CD4-positive, alpha-beta T cell (primary cell): ENCODE measurements around the gene AHCYL1. TPM values are rescaled to one million over a fixed set of nuclear protein-coding genes. Genes with fewer than 3 reads are reported as not detected.

ENCODE experiments used
- ATAC-seq: fragments of 200-7000 bp; cut with Tn5 transposase; one replicate; pipeline ENCODE4 v1.10.0; 2022; ENCODE audit warnings: mild to moderate bottlenecking; ENCODE audit not compliant: poor library complexity
- CTCF ChIA-PET: fragments of 350-600 bp; sonication (Branson Sonifier 250); formaldehyde crosslinking; loops from one replicate; lab custom pipeline; 2021; ENCODE audit warnings: antibody characterized with exemption, inconsistent platforms; lab: Charles Lee
- POLR2A ChIA-PET: fragments of 350-600 bp; sonication (Branson Sonifier 250); formaldehyde crosslinking; loops from one replicate; lab custom pipeline; 2021; ENCODE audit warnings: antibody characterized with exemption, inconsistent platforms; lab: Charles Lee
- DNase-seq, 14 experiments: peaks; one replicate each; pipeline ENCODE4 v3.0.0-alpha.2; 2013 to 2020; ENCODE audit warnings: mixed read lengths in 2 of 14
- H3K27ac ChIP-seq, 2 donors: one replicate each; pipeline versions ENCODE4 v1.5.1 to v1.7.0; 2013; ENCODE audit warnings: low read length in 2 of 2, low read depth in 1 of 2, mild to moderate bottlenecking in 1 of 2
- H3K27me3 ChIP-seq, 2 experiments: 1 replicate in 1 of 2; 2 replicates in 1 of 2; pipeline versions ENCODE4 v1.6.1 to v1.7.0; 2013; ENCODE audit warnings: low read length in 2 of 2, control low read depth in 1 of 2, mild to moderate bottlenecking in 1 of 2, moderate library complexity in 1 of 2; ENCODE audit not compliant: insufficient read depth in 2 of 2, control insufficient read depth in 1 of 2
- H3K36me3 ChIP-seq: one replicate; pipeline ENCODE4 v1.6.1; 2013; ENCODE audit warnings: low read length, control low read depth; ENCODE audit not compliant: insufficient read depth
- H3K4me1 ChIP-seq: one replicate; pipeline ENCODE4 v1.6.1; 2013; ENCODE audit warnings: low read length, control low read depth; ENCODE audit not compliant: insufficient read depth
- H3K4me3 ChIP-seq: one replicate; pipeline ENCODE4 v1.5.1; 2013; ENCODE audit warnings: mild to moderate bottlenecking, low read length, moderate library complexity
- H3K9me3 ChIP-seq, 2 experiments: 1 replicate in 1 of 2; 2 replicates in 1 of 2; pipeline versions ENCODE4 v1.6.1 to v1.7.0; 2013; ENCODE audit warnings: low read length in 2 of 2, mild to moderate bottlenecking in 2 of 2, control low read depth in 1 of 2, moderate library complexity in 1 of 2; ENCODE audit not compliant: control insufficient read depth in 1 of 2, insufficient read depth in 1 of 2
- H3K27ac Mint-ChIP-seq: one replicate; pipeline ENCODE4 v1.8.0; 2020; ENCODE audit warnings: mixed read lengths
- H3K27me3 Mint-ChIP-seq: one replicate; pipeline ENCODE4 v1.8.0; 2021; ENCODE audit warnings: mixed read lengths
- H3K36me3 Mint-ChIP-seq: one replicate; pipeline ENCODE4 v1.8.0; 2021; ENCODE audit warnings: low read depth, mixed read lengths
- H3K4me1 Mint-ChIP-seq: one replicate; pipeline ENCODE4 v1.8.0; 2021; ENCODE audit warnings: low read depth, mixed read lengths
- H3K4me3 Mint-ChIP-seq: one replicate; pipeline ENCODE4 v1.8.0; 2020; ENCODE audit warnings: mild to moderate bottlenecking, mixed read lengths
- H3K9me3 Mint-ChIP-seq: one replicate; pipeline ENCODE4 v1.8.0; 2020; ENCODE audit warnings: mixed read lengths
- intact Hi-C, 2 experiments: fragments of 100-400 bp; cut with DNase I in 1 of 2; cut with micrococcal nuclease in 1 of 2; formaldehyde crosslinking; loops; one replicate each; pipeline versions ENCODE4 v1.15.1 to v1.9.0; 2023 to 2025; cut with DNase I, micrococcal nuclease
- total RNA-seq, 174 experiments: library from RNA in 2 of 174; stranded (reverse) in 2 of 174; gene quantifications; one replicate each; pipeline ENCODE4 v1.2.3 and lab custom pipeline; 2021 to 2026
- TF ChIP-seq, protein P1 (sequence below): fragments of 200-600 bp; IDR thresholded peaks from one replicate; pipeline ENCODE4 v1.8.0; 2022; ENCODE audit warnings: antibody characterized with exemption, mild to moderate bottlenecking

The AHCYL1 gene
- total RNA-seq, 2 experiments from 2014 or later, result 6.9 to 8.4 TPM

DNA sequence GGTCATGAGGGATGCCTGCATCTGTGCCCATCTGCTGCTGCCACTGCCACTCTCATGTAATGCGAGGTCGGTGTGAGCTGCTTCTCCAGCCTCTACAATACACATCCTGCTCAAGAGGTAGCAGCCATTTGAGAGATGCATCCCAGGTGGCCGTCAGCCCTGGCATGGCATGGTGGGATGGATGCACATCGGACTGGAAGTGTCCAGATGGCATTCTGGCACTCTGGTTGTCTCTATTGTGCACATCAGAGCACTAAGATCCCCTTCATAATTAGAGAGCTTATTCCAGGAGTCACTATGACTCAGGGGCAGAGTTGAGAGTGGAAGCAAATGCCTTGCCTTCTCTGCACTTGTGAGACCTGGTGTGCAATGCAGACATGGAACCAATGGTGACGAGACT lies 53.7 kb downstream of the AHCYL1 start:
- no peaks in the 10 kb centered on the region for H3K9me3 Mint-ChIP-seq
- no peaks in the 10 kb centered on the region for H3K27me3 ChIP-seq
- ATAC-seq, result no peak
- H3K27me3 Mint-ChIP-seq, result no peaks in the 10 kb centered on the region
- ChIA-PET POLR2A (no interaction called here), CTCF (interaction anchor here (0.7 to 0.9 kb wide), 2 partner anchors 16 to 61 kb away, joined by 3 read pairs; no protein-coding TSS in a partner anchor)
- H3K36me3 ChIP-seq, result peaks cover 50% of the 10 kb centered on the region
- TF ChIP-seq, protein P1, sequence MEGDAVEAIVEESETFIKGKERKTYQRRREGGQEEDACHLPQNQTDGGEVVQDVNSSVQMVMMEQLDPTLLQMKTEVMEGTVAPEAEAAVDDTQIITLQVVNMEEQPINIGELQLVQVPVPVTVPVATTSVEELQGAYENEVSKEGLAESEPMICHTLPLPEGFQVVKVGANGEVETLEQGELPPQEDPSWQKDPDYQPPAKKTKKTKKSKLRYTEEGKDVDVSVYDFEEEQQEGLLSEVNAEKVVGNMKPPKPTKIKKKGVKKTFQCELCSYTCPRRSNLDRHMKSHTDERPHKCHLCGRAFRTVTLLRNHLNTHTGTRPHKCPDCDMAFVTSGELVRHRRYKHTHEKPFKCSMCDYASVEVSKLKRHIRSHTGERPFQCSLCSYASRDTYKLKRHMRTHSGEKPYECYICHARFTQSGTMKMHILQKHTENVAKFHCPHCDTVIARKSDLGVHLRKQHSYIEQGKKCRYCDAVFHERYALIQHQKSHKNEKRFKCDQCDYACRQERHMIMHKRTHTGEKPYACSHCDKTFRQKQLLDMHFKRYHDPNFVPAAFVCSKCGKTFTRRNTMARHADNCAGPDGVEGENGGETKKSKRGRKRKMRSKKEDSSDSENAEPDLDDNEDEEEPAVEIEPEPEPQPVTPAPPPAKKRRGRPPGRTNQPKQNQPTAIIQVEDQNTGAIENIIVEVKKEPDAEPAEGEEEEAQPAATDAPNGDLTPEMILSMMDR, result no peak
- H3K4me3 Mint-ChIP-seq, result no peak overlapping the region
- intact Hi-C loops, result loop anchor here in 1 of 2 experiments (5.0 to 10.0 kb wide), 2 partner anchors 169 to 1407 kb away; partner anchors contain the start of genes ATP5PB and WDR77
- peaks cover 77% of the 10 kb centered on the region for H3K36me3 Mint-ChIP-seq
- peaks cover 22% of the 10 kb centered on the region for H3K4me1 ChIP-seq
- H3K4me3 ChIP-seq, result no peak overlapping the region
- H3K27ac ChIP-seq, result no peak overlapping the region
- DNase-seq, result no peak
- H3K27ac Mint-ChIP-seq, result no peak overlapping the region
- H3K9me3 ChIP-seq, result no peaks in the 10 kb centered on the region
- peaks cover 34% of the 10 kb centered on the region for H3K4me1 Mint-ChIP-seq

GRCh38 chr1:110039641-110040040 lies 55.1 kb downstream of the AHCYL1 start:
- H3K4me3 Mint-ChIP-seq, result no peak overlapping the region
- H3K27me3 Mint-ChIP-seq, result no peaks in the 10 kb centered on the region
- Histone ChIP-seq H3K27ac (no peak overlapping the region), H3K9me3 (no peaks in the 10 kb centered on the region), H3K4me3 (no peak overlapping the region), H3K36me3 (peaks cover 64% of the 10 kb centered on the region), H3K27me3 (no peaks in the 10 kb centered on the region), H3K4me1 (peaks cover 16% of the 10 kb centered on the region)
- TF ChIP-seq, protein P1, result no peak
- intact Hi-C loops, result loop anchor here in 1 of 2 experiments (5.0 to 10.0 kb wide), 2 partner anchors 168 to 1405 kb away; partner anchors contain the start of genes ATP5PB and WDR77
- no peak for DNase-seq
- H3K4me1 Mint-ChIP-seq, result peaks cover 21% of the 10 kb centered on the region
- ATAC-seq, result no peak
- no peaks in the 10 kb centered on the region for H3K9me3 Mint-ChIP-seq
- peaks cover 83% of the 10 kb centered on the region for H3K36me3 Mint-ChIP-seq
- H3K27ac Mint-ChIP-seq, result no peak overlapping the region
- ChIA-PET POLR2A (interaction anchor here (0.6 to 0.7 kb wide), 2 partner anchors 23 to 36 kb away, joined by 3 to 4 read pairs; no protein-coding TSS in a partner anchor), CTCF (no interaction called here)

GRCh38 chr1:110040548-110040947 lies 56.0 kb downstream of the AHCYL1 start:
- Mint-ChIP-seq H3K27ac (no peak overlapping the region), H3K36me3 (peaks cover 86% of the 10 kb centered on the region), H3K9me3 (no peaks in the 10 kb centered on the region), H3K4me1 (peaks cover 15% of the 10 kb centered on the region), H3K27me3 (no peaks in the 10 kb centered on the region), H3K4me3 (no peak overlapping the region)
- H3K4me3 ChIP-seq, result no peak overlapping the region
- peaks cover 73% of the 10 kb centered on the region for H3K36me3 ChIP-seq
- POLR2A ChIA-PET, result interaction anchor here (1.0 kb wide), 1 partner anchor 10 kb away, joined by 3 read pairs; no protein-coding TSS in a partner anchor
- ATAC-seq, result no peak
- CTCF ChIA-PET, result no interaction called here
- TF ChIP-seq, protein P1, result no peak
- no peak overlapping the region for H3K27ac ChIP-seq
- intact Hi-C loops, result no loop called here
- no peak for DNase-seq
- no peaks in the 10 kb centered on the region for H3K9me3 ChIP-seq
- H3K4me1 ChIP-seq, result peaks cover 9% of the 10 kb centered on the region
- H3K27me3 ChIP-seq, result no peaks in the 10 kb centered on the region
